Transverse colon (tissue), 4 donors: ENCODE results near the gene DOCK9. TPM values are rescaled to one million over a fixed set of nuclear protein-coding genes. Genes with fewer than 3 reads are reported as not detected.

Source experiments
- DNase-seq: peaks from one replicate; pipeline ENCODE4 v3.0.0-alpha.2; 2019
- H3K27ac ChIP-seq, 4 donors: fragments of 200-600 bp; sonication (generic); 2 replicates each; pipeline ENCODE4 v1.5.1; 2016 to 2018; ENCODE audit warnings: inconsistent platforms in 4 of 4
- H3K27me3 ChIP-seq: fragments of 200-600 bp; sonication (generic); 2 replicates; pipeline ENCODE4 v1.5.1; 2017; ENCODE audit warnings: inconsistent platforms
- H3K36me3 ChIP-seq, 4 donors: fragments of 200-600 bp; sonication (generic); 2 replicates each; pipeline ENCODE4 v1.5.1; 2017 to 2019; ENCODE audit warnings: inconsistent platforms in 4 of 4
- H3K4me1 ChIP-seq, 4 donors: fragments of 200-600 bp; sonication (generic); 2 replicates each; pipeline ENCODE4 v1.5.1; 2017 to 2020; ENCODE audit warnings: inconsistent platforms in 4 of 4
- H3K4me3 ChIP-seq, 4 donors: fragments of 200-600 bp; sonication (generic); 1 replicate in 1 of 4; 2 replicates in 3 of 4; pipeline versions ENCODE4 v1.5.1 to v1.6.1; 2017 to 2019; ENCODE audit warnings: inconsistent platforms in 4 of 4
- H3K9me3 ChIP-seq, 2 donors: fragments of 200-600 bp; sonication (generic); 2 replicates each; pipeline ENCODE4 v1.5.1; 2017 to 2019; ENCODE audit warnings: inconsistent platforms in 2 of 2
- CTCF ChIP-seq, 5 experiments: fragments of 200-600 bp in 3 of 5; fragments of 450-650 bp in 2 of 5; sonication (generic) in 3 of 5; IDR thresholded peaks; 1 replicate in 2 of 5; 2 replicates in 3 of 5; pipeline ENCODE4 v1.5.1; 2016 to 2017; ENCODE audit warnings: antibody characterized with exemption in 5 of 5, inconsistent platforms in 3 of 5, mild to moderate bottlenecking in 2 of 5, moderate library complexity in 1 of 5
- EP300 ChIP-seq: sonication (generic); formaldehyde crosslinking; IDR thresholded peaks from one replicate; pipeline ENCODE4 v1.6.1; 2017; ENCODE audit warnings: antibody characterized with exemption, low read depth
- POLR2A ChIP-seq: fragments of 450-650 bp; IDR thresholded peaks from one replicate; pipeline ENCODE4 v1.6.1; 2016; ENCODE audit warnings: antibody characterized with exemption, mild to moderate bottlenecking, moderate library complexity
- POLR2AphosphoS5 ChIP-seq, 3 donors: sonication (generic); formaldehyde crosslinking; IDR thresholded peaks; one replicate each; pipeline ENCODE4 v1.6.1; 2016; ENCODE audit warnings: antibody characterized with exemption in 3 of 3
- WGBS, 2 donors: methylation state at CpG; one replicate each; pipeline ENCODE4 v1.1.5; 2018; ENCODE audit warnings: low coverage in 1 of 2; 5-methylcytosine and 5-hydroxymethylcytosine counted together
- in situ Hi-C, 4 donors: fragments of 200-750 bp; cut with MboI; loops; one replicate each; pipeline versions ENCODE4 v1.15.0 to v1.15.1; 2017; ENCODE audit warnings: low sequenced_read_pairs in 3 of 4, low pct_ligation_motif_present in 1 of 4, low pct_unique_long_range_greater_than_20kb in 1 of 4
- intact Hi-C: fragments of 100-400 bp; cut with DNase I; formaldehyde crosslinking; loops from one replicate; pipeline ENCODE4 v1.15.1; 2023; ENCODE audit warnings: low total_unique reads
- total RNA-seq, 4 donors: library from RNA; depleted of rRNA; stranded (reverse); fragments of >200 nt; gene quantifications; one replicate each; pipeline ENCODE4 v1.1.0, GENCODE V29; 2016

Gene DOCK9
- total RNA-seq, 4 donors from 2014 or later, result 44.5 to 120 (median 71.4) TPM

GRCh38 chr13:98780451-98780850 is 197.4 kb downstream of the DOCK9 start:
- Histone ChIP-seq H3K9me3 (no peaks in the 10 kb centered on the region), H3K27me3 (no peaks in the 10 kb centered on the region), H3K4me1 (no peaks in the 10 kb centered on the region), H3K4me3 (no peak overlapping the region), H3K36me3 (no peaks in the 10 kb centered on the region), H3K27ac (no peak overlapping the region)
- TF ChIP-seq EP300 (no peak), CTCF (IDR thresholded peaks at IDR 0.05) (no peak), POLR2AphosphoS5 (IDR thresholded peaks at IDR 0.05) (no peak)
- in situ Hi-C loops (no loop called here), intact Hi-C loops (no loop called here)
- WGBS, 2 donors, result 50 to 65% methylated on average over 1 to 2 of the region's 2 CpGs
- no peak for DNase-seq

GRCh38 chr13:98779695-98780094 is 198.2 kb downstream of the DOCK9 start:
- Histone ChIP-seq H3K4me1 (no peaks in the 10 kb centered on the region), H3K4me3 (no peak overlapping the region), H3K36me3 (no peaks in the 10 kb centered on the region), H3K27ac (no peak overlapping the region), H3K27me3 (no peaks in the 10 kb centered on the region), H3K9me3 (no peaks in the 10 kb centered on the region)
- in situ Hi-C loops, result no loop called here
- intact Hi-C loops, result loop anchor here (1.0 kb wide), 1 partner anchor 23 kb away; no protein-coding TSS in a partner anchor
- WGBS, 2 donors, result 60 to 94% methylated on average over 1 of the region's 1 CpG
- TF ChIP-seq POLR2A (no peak), POLR2AphosphoS5 (IDR thresholded peaks at IDR 0.05) (no peak), EP300 (no peak), CTCF (IDR thresholded peaks at IDR 0.05) (no peak)
- DNase-seq, result no peak

GRCh38 chr13:98778749-98779148 is 199.1 kb downstream of the DOCK9 start:
- Histone ChIP-seq H3K4me3 (no peak overlapping the region), H3K4me1 (no peaks in the 10 kb centered on the region), H3K36me3 (no peaks in the 10 kb centered on the region), H3K27ac (no peak overlapping the region), H3K9me3 (no peaks in the 10 kb centered on the region), H3K27me3 (no peaks in the 10 kb centered on the region)
- in situ Hi-C loops, result no loop called here
- intact Hi-C loops, result loop anchor here (1.0 kb wide), 1 partner anchor 22 kb away; no protein-coding TSS in a partner anchor
- DNase-seq, result no peak
- TF ChIP-seq CTCF (IDR thresholded peaks at IDR 0.05) (no peak), POLR2AphosphoS5 (IDR thresholded peaks at IDR 0.05) (no peak), POLR2A (no peak), EP300 (no peak)
- 57 to 71% methylated on average over 6 to 8 of the region's 8 CpGs for WGBS, 2 donors

GRCh38 chr13:98776644-98777043 is 201.2 kb downstream of the DOCK9 start:
- in situ Hi-C loops (no loop called here), intact Hi-C loops (no loop called here)
- TF ChIP-seq POLR2A, result no peak
- no peak for TF ChIP-seq CTCF (IDR thresholded peaks at IDR 0.05)
- no peak for TF ChIP-seq POLR2AphosphoS5 (IDR thresholded peaks at IDR 0.05)
- TF ChIP-seq EP300, result no peak
- no peak for DNase-seq
- Histone ChIP-seq H3K27me3 (no peaks in the 10 kb centered on the region), H3K36me3 (no peaks in the 10 kb centered on the region), H3K4me3 (no peak overlapping the region), H3K27ac (no peak overlapping the region), H3K4me1 (no peaks in the 10 kb centered on the region), H3K9me3 (no peaks in the 10 kb centered on the region)
- 83 to 95% methylated on average over 2 to 5 of the region's 5 CpGs for WGBS, 2 donors
